PFSK-1 (cell line): ENCODE results near the gene USH1C.

Experiments used
- POLR2AphosphoS5 ChIP-seq: IDR thresholded peaks from 2 replicates; pipeline ENCODE4 v1.6.1; 2012; ENCODE audit warnings: low read depth, mild to moderate bottlenecking, control low read depth, low read length, moderate library complexity
- TAF1 ChIP-seq: IDR thresholded peaks from 2 replicates; pipeline ENCODE4 v1.6.1; 2012; ENCODE audit warnings: low read length, control low read depth, borderline replicate concordance; ENCODE audit not compliant: insufficient read depth

DNA sequence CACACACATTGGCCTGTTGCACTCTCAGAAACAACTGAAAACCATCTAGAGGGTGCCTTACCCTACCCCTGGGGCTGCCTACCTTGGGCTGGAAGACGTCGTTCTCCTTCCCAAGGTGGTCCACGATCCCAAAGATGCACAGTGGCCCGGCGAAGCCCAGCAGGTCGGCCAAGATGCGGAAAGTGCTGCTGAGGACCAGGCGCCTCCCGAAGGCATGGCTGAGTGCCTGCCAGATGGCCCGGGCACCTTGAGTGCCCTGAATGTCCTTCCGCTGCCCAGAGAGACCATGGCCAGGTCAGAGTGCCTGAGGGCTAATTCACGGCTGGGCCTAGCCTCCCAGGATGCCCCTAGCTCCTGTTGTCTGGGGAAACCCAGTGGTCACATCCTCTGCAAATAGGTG lies 83.8 kb downstream of the USH1C start:
- TF ChIP-seq POLR2AphosphoS5 (no peak), TAF1 (no peak)
